HG03060 (cell line): ENCODE results near the gene ITGB5.

Experiments used
- ATAC-seq: cut with Tn5 transposase; IDR thresholded peaks from one replicate; pipeline ENCODE4 v1.9.1; 2021; ENCODE audit warnings: low read depth, moderate number of reproducible peaks; ENCODE audit not compliant: unreplicated experiment

ITGB5 gene

GRCh38 chr3:124776856-124777255 is 110.3 kb downstream of the ITGB5 start:
- ATAC-seq = no peak

- ATAC-seq = no peak
Measured at GRCh38 chr3:124775877-124776276, 111.3 kb downstream of the ITGB5 start.

GRCh38 chr3:124774841-124775402 is 112.2 kb downstream of the ITGB5 start:
- no peak for ATAC-seq

GRCh38 chr3:124774327-124774718 is 112.8 kb downstream of the ITGB5 start:
- ATAC-seq = no peak

GRCh38 chr3:124773351-124774326 is 113.5 kb downstream of the ITGB5 start:
- ATAC-seq = no peak

- ATAC-seq = no peak
Measured at GRCh38 chr3:124772081-124772831, 114.9 kb downstream of the ITGB5 start.

- ATAC-seq = no peak
Measured at GRCh38 chr3:124771083-124771445, 116.1 kb downstream of the ITGB5 start.

- no peak for ATAC-seq
Measured at GRCh38 chr3:124770336-124771082, 116.7 kb downstream of the ITGB5 start.

- no peak for ATAC-seq
Measured at GRCh38 chr3:124769462-124769861, 117.7 kb downstream of the ITGB5 start.

- no peak for ATAC-seq
Measured at GRCh38 chr3:124768812-124769211, 118.4 kb downstream of the ITGB5 start.

GRCh38 chr3:124767691-124768090 is 119.5 kb downstream of the ITGB5 start:
- no peak for ATAC-seq

GRCh38 chr3:124767264-124767663 is 119.9 kb downstream of the ITGB5 start:
- no peak for ATAC-seq

GRCh38 chr3:124766113-124767095 is 120.8 kb downstream of the ITGB5 start:
- no peak for ATAC-seq

- ATAC-seq = no peak
Measured at GRCh38 chr3:124765197-124765840, 121.8 kb downstream of the ITGB5 start.

- no peak for ATAC-seq
Measured at GRCh38 chr3:124764746-124765145, 122.4 kb downstream of the ITGB5 start.

- ATAC-seq = no peak
Measured at GRCh38 chr3:124763644-124764358, 123.4 kb downstream of the ITGB5 start.

GRCh38 chr3:124763206-124763605 is 124.0 kb downstream of the ITGB5 start:
- no peak for ATAC-seq

GRCh38 chr3:124762661-124763011 is 124.5 kb downstream of the ITGB5 start:
- ATAC-seq = no peak
